SHP77 (cell line): ENCODE results near the gene PWWP2A.
"Not testable (repeated sequence)": the region's sequence is repeated elsewhere in the genome, so short reads cannot be mapped to it uniquely, and the experiment has no call there.

Experiments
- DNase-seq, 2 experiments: peaks; one replicate each; lab custom pipeline; 2025; lab: John Stamatoyannopoulos, UW

Gene PWWP2A

DNA sequence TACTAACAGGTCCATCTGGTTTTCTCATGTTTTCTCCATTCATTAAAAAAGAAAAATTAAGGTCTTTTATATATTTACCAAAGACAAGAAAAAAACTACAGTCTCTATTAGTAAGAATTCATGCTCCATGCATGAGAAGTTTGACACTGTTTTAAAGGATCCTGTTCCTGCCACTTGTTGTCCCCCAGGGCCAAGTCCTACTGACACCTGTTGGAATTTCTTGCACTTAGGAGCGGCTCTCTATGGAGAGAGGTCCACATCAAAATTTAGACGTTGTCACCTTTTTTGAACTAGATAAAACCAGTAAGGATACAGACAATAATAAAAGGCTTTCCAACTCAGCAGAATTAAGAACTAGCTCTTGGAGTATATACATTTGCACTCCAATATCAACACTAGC, 42.3 kb downstream of the PWWP2A start:
- DNase-seq: no peak

DNA sequence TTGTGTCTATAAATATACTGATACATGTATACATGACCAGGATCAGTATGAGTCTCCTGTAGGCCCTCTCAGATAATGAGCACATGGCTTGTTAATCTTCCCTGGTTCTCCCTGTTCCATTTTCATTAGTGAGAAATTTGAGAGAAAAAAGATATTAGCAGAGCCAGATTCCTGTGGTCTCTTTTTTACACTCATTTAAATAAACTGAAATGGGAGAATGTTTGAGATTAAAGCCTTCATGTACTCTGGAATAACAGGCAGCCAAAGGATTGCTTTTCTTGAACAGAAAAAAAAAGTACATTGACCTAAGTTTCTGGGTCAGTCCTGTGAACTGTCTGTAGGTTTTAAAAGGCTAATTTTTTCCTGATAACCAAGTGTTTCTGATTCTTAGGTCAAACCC, 44.2 kb downstream of the PWWP2A start:
- no peak for DNase-seq

DNA sequence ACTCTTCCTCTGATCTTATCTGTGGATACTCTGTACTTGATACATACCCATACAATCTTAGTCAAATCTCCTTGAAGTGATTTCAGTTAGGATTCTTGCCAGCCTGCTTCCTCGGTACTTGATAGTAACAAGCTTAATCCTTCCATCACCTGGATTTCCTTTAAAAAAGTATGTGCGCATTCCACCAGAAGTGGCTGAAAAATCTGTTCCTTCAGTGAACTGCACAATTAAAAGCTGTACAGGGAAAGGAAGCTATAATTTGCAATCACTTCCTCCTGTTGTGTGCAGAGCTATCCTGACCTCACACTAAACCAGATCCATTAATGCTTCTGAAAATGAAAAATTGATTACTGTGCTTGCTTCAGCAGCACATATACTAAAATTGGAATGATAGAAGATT, 47.3 kb downstream of the PWWP2A start:
- no peak for DNase-seq

DNA sequence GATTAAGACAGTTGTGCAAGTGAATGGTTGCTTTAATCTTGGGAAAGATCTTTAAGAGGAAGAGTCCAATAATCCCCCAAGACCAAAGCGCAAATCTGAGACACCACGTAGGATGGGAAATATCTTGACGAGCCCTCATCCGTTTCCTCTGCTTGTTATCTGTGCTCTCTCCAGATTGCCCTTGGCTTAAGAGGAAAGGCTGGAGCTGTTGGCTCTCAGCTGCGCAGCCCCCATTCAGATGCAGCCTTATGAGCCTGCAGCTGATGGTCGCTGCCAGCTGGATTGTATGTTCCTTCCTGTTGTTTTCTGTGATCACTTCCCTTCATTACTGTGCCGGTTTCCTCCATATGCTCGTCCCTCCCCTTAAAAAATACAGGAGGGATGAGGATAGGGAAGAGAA, 47.7 kb downstream of the PWWP2A start:
- DNase-seq: no peak

DNA sequence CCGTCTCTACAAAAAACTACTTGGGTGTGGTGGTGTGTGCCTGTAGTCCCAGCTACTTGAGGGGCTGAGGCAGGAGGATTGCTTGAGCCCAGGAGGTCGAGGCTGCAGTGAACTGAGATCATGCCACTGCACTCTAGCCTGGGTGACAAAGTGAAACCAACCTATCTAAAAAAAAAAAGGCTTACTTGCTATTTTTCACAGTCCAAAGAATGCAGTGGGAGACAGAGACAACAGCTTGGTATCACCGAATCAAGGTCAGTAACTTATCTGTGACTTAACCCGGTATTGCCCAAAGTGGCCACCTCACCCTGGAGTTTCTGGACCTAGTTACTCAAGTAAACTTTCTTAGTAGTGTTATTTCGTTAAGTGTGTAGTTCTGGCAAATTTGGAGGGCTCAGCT, 50.1 kb downstream of the PWWP2A start:
- not testable (repeated sequence) for DNase-seq

DNA sequence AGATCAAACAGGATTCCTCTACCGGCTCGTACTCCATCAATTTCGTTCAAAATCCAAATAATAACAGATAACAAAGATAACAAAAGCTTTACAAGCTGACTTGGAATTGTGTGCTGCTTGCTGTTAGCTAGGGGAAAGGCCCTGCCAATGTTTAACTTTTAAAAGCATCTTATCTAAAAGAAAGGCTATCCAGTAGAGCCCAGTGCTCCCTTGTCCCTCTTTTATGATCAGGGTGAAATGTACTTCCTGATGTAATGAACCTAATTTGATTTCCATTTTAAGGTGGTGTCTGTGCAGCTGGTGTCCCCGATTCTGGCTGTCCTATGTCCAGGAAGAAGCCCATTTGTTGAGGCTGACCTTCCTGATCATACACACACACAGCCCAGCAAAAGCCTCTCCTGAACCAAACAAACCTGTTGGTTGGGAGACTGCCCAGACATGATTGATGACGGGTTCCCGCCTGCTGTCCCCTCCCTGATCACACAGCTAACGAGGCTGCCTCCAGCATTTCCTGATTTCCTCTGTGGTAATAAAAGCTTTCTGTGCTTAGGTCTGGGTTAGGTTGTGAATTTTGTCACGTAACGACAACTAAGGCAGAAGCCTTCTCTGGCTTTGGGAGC, 54.1 kb downstream of the PWWP2A start:
- no peak for DNase-seq

DNA sequence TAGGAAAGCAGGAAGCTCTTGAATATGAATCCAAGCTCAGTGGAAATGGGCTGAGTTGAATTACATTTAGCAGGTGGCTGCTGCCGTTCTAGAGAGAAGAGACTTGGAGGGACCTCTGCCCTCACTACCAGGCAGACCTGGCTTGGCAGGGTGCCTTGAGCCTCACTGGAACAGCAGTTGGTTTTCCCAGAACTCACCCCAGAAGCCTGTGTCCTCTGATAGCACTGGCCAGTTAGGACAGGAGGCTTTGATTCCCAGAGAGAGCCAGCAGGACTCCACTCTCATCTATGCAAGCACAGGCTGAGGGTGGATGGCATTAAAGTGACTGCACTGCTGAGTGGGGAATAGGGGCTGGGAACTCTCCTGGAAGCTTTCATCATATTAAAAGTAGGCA, 54.8 kb downstream of the PWWP2A start:
- no peak for DNase-seq

DNA sequence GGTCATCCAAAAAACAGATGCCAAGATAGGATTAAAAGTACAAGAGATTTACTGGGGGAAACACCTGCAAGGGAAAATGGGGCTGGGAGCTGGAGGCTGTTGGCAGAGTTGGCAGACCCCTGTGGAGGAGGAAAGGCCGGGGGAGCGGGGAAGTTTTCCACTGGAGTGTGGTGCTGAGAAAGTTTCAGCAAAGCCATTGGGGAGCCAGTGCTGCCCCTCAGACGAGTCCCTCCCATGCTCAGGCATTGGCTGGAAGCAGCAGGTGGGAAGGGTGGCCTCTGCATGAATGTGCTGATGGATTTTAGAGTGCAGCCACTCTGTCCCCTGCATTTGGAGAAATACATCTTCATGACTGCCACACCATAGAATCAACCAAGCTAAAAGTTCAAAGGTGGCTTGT, 57.5 kb downstream of the PWWP2A start:
- no peak for DNase-seq

DNA sequence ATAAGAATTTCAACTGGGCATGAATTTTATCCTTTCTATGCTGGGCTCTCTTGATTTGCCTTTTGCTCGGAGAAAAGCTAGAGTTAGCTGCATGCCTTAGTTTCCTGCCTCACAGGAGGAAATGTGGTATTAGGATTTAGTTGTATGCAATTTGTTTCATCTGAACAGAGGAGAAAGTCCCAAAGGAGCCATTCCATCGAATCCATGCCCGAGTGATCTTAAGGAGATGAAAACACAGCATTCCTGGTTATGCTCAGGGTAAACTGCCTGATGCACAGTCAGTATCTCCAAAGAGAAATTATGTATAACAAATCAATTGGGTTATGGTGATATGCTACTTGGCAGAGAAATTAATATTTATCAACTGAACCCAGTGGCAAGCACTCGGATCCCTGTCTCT, 59.2 kb downstream of the PWWP2A start:
- no peak for DNase-seq

DNA sequence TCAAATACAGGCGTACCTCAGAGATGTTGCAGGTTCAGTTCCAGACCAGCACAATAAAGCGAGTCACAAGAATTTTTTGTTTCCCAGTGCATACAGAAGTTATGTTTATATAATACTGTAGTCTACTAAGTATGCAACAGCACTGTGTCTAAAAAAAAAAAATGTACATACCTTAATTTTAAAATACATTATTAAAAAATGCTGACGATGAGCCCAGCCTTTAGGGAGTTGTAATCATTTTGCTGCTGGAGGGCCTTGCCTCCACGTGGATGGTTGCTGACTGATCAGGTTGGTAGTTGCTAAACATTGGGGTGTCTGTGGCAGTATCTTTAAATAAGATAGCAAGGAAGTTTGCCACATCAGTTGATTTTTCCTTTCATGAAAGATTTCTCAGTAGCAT, 62.0 kb downstream of the PWWP2A start:
- DNase-seq: no peak

DNA sequence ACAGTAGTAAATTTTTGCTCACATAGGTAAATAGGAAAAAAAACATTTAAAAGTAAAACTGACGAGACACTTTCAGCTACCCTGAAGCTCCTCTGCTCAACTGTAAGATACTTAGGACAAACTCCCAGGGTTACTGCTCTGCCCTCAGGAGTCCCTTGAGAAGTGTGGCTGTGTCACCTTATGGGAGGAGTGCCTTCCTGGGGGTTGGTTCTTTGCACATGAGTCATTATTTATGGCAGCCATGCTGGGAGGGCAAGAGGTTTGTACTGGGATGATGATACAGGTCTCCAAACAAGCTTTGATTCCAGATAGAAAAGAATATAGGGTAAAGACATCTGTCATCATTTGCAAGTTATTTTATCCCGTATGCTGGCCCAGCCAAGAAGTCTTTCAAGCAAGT, 64.4 kb downstream of the PWWP2A start:
- no peak for DNase-seq

DNA sequence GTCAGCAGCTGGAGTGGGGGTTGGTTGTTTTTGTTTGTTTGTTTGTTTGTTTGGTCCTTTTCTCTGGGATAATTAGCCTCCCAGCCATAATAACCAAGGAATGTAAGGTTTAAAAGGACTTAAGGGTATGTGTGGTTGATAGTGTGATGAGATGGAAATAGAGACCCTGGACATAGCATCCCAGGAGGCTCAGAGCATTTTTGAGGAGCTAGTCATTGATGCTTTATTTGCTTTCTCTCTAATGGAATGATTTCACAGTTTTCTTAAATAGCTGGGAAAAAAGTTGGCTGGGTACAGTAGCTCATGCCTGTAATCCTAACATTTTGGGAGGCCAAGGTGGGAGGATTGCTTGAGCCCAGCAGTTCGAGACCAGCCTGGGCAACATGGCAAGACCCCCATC, 65.2 kb downstream of the PWWP2A start:
- no peak for DNase-seq

DNA sequence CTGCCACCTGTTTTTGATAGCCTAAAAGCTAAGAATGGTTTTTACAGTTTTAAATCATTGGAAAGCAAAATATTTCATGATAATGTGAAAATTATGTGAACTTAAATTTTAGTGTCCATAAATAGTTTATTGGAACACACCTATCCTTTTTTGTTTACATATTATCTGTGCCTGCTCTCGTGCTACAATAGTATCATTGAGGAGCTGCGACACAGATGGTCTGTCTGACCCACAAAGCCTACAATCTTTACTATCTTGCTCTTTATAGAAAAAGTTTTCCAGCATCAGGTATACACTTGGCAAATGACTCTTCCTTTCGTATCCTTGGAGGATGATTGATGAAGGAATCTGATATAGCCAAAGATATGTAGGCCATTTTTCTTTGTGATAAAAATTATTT, 70.2 kb downstream of the PWWP2A start:
- no peak for DNase-seq

DNA sequence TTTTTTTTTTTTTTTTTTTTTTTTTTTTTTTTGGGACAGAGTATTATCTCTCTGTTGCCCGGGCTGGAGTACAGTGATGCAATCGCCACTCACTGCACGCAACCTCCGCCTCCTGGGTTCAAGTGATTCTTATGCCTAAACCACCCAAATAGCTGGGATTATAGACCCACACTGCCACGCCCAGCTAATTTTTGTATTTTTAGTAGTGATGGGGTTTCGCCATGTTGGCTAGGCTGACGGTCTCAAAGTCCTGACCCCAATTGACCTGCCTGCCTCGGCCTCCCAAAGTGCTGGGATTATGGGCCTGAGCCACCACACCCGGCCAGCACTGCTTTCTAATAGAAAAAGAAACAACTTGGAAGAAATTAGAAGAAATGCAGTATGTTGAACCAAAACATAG, 71.1 kb downstream of the PWWP2A start:
- DNase-seq: no peak

DNA sequence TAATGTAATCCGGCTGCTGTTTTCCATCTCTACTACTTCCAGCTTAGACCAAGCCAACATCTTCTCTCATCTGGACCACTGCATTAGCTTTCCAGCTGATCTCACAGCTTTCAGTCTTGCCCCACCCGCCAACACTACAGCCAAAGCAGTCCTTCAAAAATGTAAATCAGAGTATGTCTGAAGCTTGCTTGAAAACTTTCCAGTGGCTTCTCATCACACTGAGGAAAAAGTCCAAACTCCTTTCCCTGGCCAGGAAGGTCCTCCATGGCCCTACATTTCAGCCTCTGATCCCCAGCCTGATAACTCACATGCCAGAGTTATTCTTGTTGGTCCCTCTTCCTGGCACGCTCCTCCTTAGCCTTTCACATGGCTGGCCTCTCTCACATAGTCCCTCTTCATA, 71.8 kb downstream of the PWWP2A start:
- no peak for DNase-seq

DNA sequence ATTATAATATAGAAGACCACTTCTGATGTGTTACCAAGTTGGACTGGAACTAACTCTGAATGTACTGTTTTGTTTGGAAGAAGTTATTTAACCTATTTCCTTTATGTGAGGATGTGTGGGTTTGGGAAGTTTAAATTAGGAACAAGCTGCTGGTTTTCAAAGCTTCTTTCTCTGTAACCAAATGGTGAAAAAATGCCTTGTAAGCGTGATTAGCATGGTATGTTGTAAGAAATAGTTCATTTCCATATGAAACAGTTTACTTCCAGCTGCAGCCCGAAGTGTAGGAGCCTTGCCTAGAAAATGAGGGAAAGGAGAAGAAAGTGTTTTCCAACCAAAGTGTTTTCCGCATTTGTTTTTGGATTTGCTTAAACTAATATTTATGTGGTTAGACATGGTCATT, 74.3 kb downstream of the PWWP2A start:
- no peak for DNase-seq

DNA sequence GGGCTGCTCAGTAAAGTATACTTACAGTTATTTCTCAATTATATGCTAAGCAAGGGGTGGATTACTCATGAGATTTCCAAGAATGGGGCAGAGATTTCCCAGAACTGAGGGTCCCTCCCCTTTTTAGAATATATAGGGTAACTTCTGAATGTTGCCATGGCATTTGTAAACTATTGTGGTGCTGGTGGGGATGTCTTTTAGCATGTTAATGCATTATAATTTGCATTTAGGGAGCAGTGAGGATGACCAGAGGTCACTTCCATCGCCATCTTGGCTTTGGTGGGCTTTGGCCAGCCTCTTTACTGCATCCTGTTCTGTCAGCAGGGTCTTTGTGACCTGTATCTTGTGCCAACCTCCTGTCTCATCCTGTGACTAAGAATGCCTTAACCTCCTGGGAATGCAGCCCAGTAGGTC, 74.9 kb downstream of the PWWP2A start:
- DNase-seq: no peak

DNA sequence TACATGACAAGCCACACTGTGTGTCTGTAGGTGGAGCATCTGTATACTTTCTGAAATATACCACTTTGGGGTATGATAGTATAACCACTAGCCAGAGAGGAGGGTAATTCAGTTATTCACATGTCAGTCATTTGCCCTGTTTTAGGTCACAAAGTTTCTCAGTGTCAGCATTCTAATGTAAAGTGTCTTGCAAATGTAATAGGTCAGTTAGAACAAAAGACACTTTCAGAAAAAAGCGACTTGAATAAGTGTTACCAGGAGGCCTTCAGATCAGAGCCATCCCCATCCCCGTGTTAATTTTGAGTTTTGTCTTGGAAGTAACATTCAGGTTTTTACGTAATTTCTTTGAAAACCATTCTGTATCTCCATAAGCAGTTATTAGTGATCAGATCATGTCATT, 76.6 kb downstream of the PWWP2A start:
- no peak for DNase-seq
